Kasumi-1 (cell line): ENCODE measurements around the gene NPBWR2.

Experiments used
- DNase-seq, 2 experiments: peaks; one replicate each; lab custom pipeline; 2025; lab: John Stamatoyannopoulos, UW

The NPBWR2 gene

GRCh38 chr20:64116541-64117431, 9.4 kb upstream of the NPBWR2 start:
- no peak for DNase-seq

- DNase-seq, result no peak
Measured at GRCh38 chr20:64116016-64116415, 8.7 kb upstream of the NPBWR2 start.

GRCh38 chr20:64115171-64115911, 8.0 kb upstream of the NPBWR2 start:
- no peak for DNase-seq

GRCh38 chr20:64114356-64114971, 7.1 kb upstream of the NPBWR2 start:
- no peak for DNase-seq

- no peak for DNase-seq
Measured at GRCh38 chr20:64113796-64114355, 6.5 kb upstream of the NPBWR2 start.

- DNase-seq, result no peak
Measured at GRCh38 chr20:64113444-64113775, 6.0 kb upstream of the NPBWR2 start.

GRCh38 chr20:64112691-64113443, 5.5 kb upstream of the NPBWR2 start:
- no peak for DNase-seq

GRCh38 chr20:64111841-64112641, 4.7 kb upstream of the NPBWR2 start:
- no peak for DNase-seq

GRCh38 chr20:64110411-64111068, 3.2 kb upstream of the NPBWR2 start:
- no peak for DNase-seq

- no peak for DNase-seq
Measured at GRCh38 chr20:64109831-64110391, 2.5 kb upstream of the NPBWR2 start.

- no peak for DNase-seq
Measured at GRCh38 chr20:64108731-64109681, 1.6 kb upstream of the NPBWR2 start.

- DNase-seq, result peak; percentile 84 to 85
Measured at GRCh38 chr20:64107736-64108457, 532 bp upstream of the NPBWR2 start.

- DNase-seq, result no peak
Measured at GRCh38 chr20:64106435-64106961, 867 bp downstream of the NPBWR2 start.

GRCh38 chr20:64105846-64106434, 1.4 kb downstream of the NPBWR2 start:
- DNase-seq, result no peak

GRCh38 chr20:64104667-64105451, 2.5 kb downstream of the NPBWR2 start:
- no peak for DNase-seq

- DNase-seq, result no peak
Measured at GRCh38 chr20:64103871-64104666, 3.3 kb downstream of the NPBWR2 start.
